Endothelial cell of umbilical vein (primary cell): ENCODE results near the gene CPNE5. TPM values are rescaled to one million over a fixed set of nuclear protein-coding genes. Genes with fewer than 3 reads are reported as not detected.

ENCODE experiments used
- BruUV-seq: library from RNA; stranded (reverse); fragments of 400-500 nt; replicated peaks from 2 replicates; lab custom pipeline; 2021; lab: Mats Ljungman, UMichigan
- CTCF ChIA-PET: fragments of 300-600, 350-600 bp; sonication (Branson Sonifier 250); formaldehyde crosslinking; loops from one replicate; lab custom pipeline; 2021; ENCODE audit warnings: antibody characterized with exemption, inconsistent platforms; lab: Charles Lee
- POLR2A ChIA-PET: fragments of 300-600, 350-600 bp; sonication (Branson Sonifier 250); formaldehyde crosslinking; loops from one replicate; lab custom pipeline; 2021; ENCODE audit warnings: antibody characterized with exemption, inconsistent platforms; lab: Charles Lee
- DNase-seq: peaks from one replicate; pipeline ENCODE4 v3.0.0-alpha.2; 2011; ENCODE audit warnings: low read depth, low spot score
- FAIRE-seq: peaks from 2 replicates; lab custom pipeline; 2011; peaks lifted over from hg19 to GRCh38; lab: Jason Lieb, UNC
- H2AFZ ChIP-seq: 2 replicates; pipeline ENCODE4 v1.6.0; 2012; ENCODE audit warnings: low read depth, low read length, control low read depth, inconsistent platforms
- H3K27ac ChIP-seq: 2 replicates; pipeline ENCODE4 v1.5.1; 2011; ENCODE audit warnings: low read depth, mild to moderate bottlenecking, control low read depth, low read length, moderate library complexity; ENCODE audit not compliant: insufficient read depth
- H3K27me3 ChIP-seq, 2 experiments: 2 replicates each; pipeline versions ENCODE4 v1.6.0 to v1.6.1; 2011; ENCODE audit warnings: low read length in 2 of 2, mixed read lengths in 1 of 2; ENCODE audit not compliant: control insufficient read depth in 2 of 2, insufficient read depth in 2 of 2
- H3K36me3 ChIP-seq, 2 experiments: 2 replicates in 1 of 2; 3 replicates in 1 of 2; pipeline ENCODE4 v1.5.1; 2011; ENCODE audit warnings: low read length in 2 of 2, mild to moderate bottlenecking in 1 of 2, moderate library complexity in 1 of 2; ENCODE audit not compliant: control insufficient read depth in 2 of 2, insufficient read depth in 2 of 2; ENCODE audit errors: extremely low read depth in 1 of 2
- H3K4me1 ChIP-seq: 3 replicates; pipeline ENCODE4 v1.5.1; 2011; ENCODE audit warnings: mild to moderate bottlenecking, low read length; ENCODE audit not compliant: control insufficient read depth, insufficient read depth; ENCODE audit errors: extremely low read depth
- H3K4me2 ChIP-seq: 2 replicates; pipeline ENCODE4 v1.6.1; 2011; ENCODE audit warnings: low read length, control low read depth, mixed read lengths; ENCODE audit not compliant: insufficient read depth
- H3K4me3 ChIP-seq, 3 experiments: fragments of 200-600 bp in 1 of 3; sonication (generic), shearing (Covaris generic) in 1 of 3; replicated peaks in 1 of 3; 2 replicates each; pipeline ENCODE4 v1.5.1; 2011 to 2016; ENCODE audit warnings: control low read depth in 3 of 3, low read length in 3 of 3, mild to moderate bottlenecking in 2 of 3, inconsistent platforms in 1 of 3, low read depth in 1 of 3, moderate library complexity in 1 of 3; ENCODE audit not compliant: insufficient read depth in 1 of 3
- H3K79me2 ChIP-seq: 2 replicates; pipeline ENCODE4 v1.6.0; 2012; ENCODE audit warnings: low read length, inconsistent platforms; ENCODE audit not compliant: control insufficient read depth, insufficient read depth
- H3K9ac ChIP-seq: replicated peaks from 2 replicates; pipeline ENCODE3; 2011; ENCODE audit warnings: low read length, control low read depth; ENCODE audit not compliant: insufficient read depth; ENCODE audit errors: extremely low read depth
- H3K9me1 ChIP-seq: replicated peaks from 3 replicates; pipeline ENCODE4 v1.6.0; 2011; ENCODE audit warnings: mild to moderate bottlenecking, low read length; ENCODE audit not compliant: control insufficient read depth, insufficient read depth; ENCODE audit errors: extremely low read depth
- H3K9me3 ChIP-seq: replicated peaks from 2 replicates; pipeline ENCODE4 v1.5.1; 2012; ENCODE audit warnings: low read length, inconsistent platforms; ENCODE audit not compliant: control insufficient read depth, insufficient read depth
- H4K20me1 ChIP-seq: replicated peaks from 2 replicates; pipeline ENCODE3; 2011; ENCODE audit warnings: mild to moderate bottlenecking, low read length; ENCODE audit not compliant: control insufficient read depth, insufficient read depth; ENCODE audit errors: extremely low read depth
- EZH2 ChIP-seq: IDR thresholded peaks from 2 replicates; pipeline ENCODE4 v1.6.1; 2012; ENCODE audit warnings: borderline replicate concordance, low read depth, mild to moderate bottlenecking, moderate library complexity, low read length, inconsistent platforms; ENCODE audit not compliant: severe bottlenecking
- FOS ChIP-seq: IDR thresholded peaks from 2 replicates; pipeline ENCODE4 v1.6.1; 2011; ENCODE audit warnings: mild to moderate bottlenecking, low read length, moderate library complexity, borderline replicate concordance; ENCODE audit not compliant: insufficient read depth
- GATA2 ChIP-seq: IDR thresholded peaks from 2 replicates; pipeline ENCODE4 v1.7.0; 2011; ENCODE audit warnings: low read depth, mild to moderate bottlenecking, moderate library complexity, mixed read lengths, low read length; ENCODE audit not compliant: insufficient read length, insufficient read depth
- POLR2AphosphoS5 ChIP-seq: IDR thresholded peaks from 2 replicates; pipeline ENCODE4 v1.6.1; 2012; ENCODE audit warnings: low read depth, mild to moderate bottlenecking, control low read depth, low read length, moderate library complexity; ENCODE audit not compliant: insufficient read depth
- dilution Hi-C: fragments of 300-500 bp; cut with MboI; formaldehyde crosslinking; loops from one replicate; pipeline ENCODE4 v1.15.0; 2019; ENCODE audit warnings: low sequenced_read_pairs; ENCODE audit not compliant: extremely low pct_ligation_motif_present
- intact Hi-C: fragments of 100-400 bp; cut with micrococcal nuclease; formaldehyde crosslinking; loops from one replicate; pipeline ENCODE4 v1.10.0; 2022
- polyA plus RNA-seq, 4 experiments: library from polyadenylated mRNA; depleted of rRNA in 3 of 4; stranded (reverse) in 3 of 4; unstranded in 1 of 4; fragments of >200 nt; gene quantifications; 2 replicates each; pipeline versions ENCODE4 v1.2.1 to v1.2.3, GENCODE V29; 2011 to 2012; ENCODE audit warnings: missing spikeins in 1 of 4
- total RNA-seq: library from RNA; stranded (reverse); gene quantifications from 2 replicates; pipeline ENCODE4 v1.2.3, GENCODE V29; 2021
- TF ChIP-seq, protein P1 (sequence below), 2 donors: IDR thresholded peaks; 1 replicate in 1 of 2; 2 replicates in 1 of 2; pipeline ENCODE4 v1.5.1; 2011; ENCODE audit warnings: low read length in 2 of 2, mild to moderate bottlenecking in 2 of 2, moderate library complexity in 2 of 2, control low read depth in 1 of 2, inconsistent platforms in 1 of 2, low read depth in 1 of 2; ENCODE audit not compliant: insufficient read depth in 1 of 2; ENCODE audit errors: extremely low read depth in 1 of 2

CPNE5 gene
- total and polyA plus RNA-seq, 2 donors (not counting 3 experiments of a cell fraction or from before 2014, with no cell fraction given) = 18.8 to 49.4 TPM

DNA sequence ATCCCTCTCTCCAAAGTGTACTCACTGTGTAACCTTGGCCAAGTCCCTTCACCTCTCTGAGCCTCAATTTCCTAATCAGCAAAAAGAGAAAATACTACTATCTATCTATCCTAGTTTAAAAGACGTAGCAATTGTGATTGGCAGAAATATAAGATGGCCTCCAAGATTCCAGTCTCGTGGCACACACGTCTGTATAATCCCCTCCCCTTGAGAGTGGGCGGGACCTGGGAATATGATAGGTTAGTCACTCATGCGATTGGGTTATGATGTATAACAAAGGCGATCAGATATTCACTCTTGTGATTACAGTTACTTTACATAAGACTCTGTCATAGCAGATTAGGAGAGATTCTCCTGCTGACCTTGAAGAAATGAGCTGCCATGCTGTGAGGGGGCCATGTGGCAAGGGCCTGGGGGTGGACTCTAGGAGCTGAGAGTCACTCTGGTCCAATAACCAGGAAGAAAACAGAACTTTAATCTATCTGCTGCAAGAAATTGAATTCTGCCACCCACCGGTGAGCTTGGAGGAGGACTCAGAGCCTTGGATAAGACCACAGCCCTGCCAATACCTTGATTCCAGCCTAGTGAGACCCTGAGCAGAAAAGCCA is 6.0 kb downstream of the CPNE5 start:
- Histone ChIP-seq H2AFZ (no peak overlapping the region), H3K4me1 (peaks cover 21% of the 10 kb centered on the region), H3K9me3 (no peaks in the 10 kb centered on the region), H3K27ac (no peak overlapping the region), H3K9ac (no peak overlapping the region), H3K79me2 (no peaks in the 10 kb centered on the region), H3K27me3 (no peaks in the 10 kb centered on the region), H3K4me3 (no peak overlapping the region), H3K36me3 (peaks cover 0 to 8% of the 10 kb centered on the region in 2 experiments), H4K20me1 (no peaks in the 10 kb centered on the region), H3K4me2 (no peak overlapping the region), H3K9me1 (no peaks in the 10 kb centered on the region)
- TF ChIP-seq POLR2AphosphoS5 = no peak
- no peak for TF ChIP-seq GATA2
- no peak for TF ChIP-seq EZH2
- TF ChIP-seq, protein P1, sequence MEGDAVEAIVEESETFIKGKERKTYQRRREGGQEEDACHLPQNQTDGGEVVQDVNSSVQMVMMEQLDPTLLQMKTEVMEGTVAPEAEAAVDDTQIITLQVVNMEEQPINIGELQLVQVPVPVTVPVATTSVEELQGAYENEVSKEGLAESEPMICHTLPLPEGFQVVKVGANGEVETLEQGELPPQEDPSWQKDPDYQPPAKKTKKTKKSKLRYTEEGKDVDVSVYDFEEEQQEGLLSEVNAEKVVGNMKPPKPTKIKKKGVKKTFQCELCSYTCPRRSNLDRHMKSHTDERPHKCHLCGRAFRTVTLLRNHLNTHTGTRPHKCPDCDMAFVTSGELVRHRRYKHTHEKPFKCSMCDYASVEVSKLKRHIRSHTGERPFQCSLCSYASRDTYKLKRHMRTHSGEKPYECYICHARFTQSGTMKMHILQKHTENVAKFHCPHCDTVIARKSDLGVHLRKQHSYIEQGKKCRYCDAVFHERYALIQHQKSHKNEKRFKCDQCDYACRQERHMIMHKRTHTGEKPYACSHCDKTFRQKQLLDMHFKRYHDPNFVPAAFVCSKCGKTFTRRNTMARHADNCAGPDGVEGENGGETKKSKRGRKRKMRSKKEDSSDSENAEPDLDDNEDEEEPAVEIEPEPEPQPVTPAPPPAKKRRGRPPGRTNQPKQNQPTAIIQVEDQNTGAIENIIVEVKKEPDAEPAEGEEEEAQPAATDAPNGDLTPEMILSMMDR (IDR thresholded peaks at IDR 0.05; ENCODE audit: extremely low read depth in 1 of 2, insufficient read depth in 1 of 2, low read depth in 1 of 2, low read length in 2 of 2) = no peak
- no peak for TF ChIP-seq FOS
- dilution Hi-C loops (no loop called here), intact Hi-C loops (no loop called here)
- ChIA-PET POLR2A (no interaction called here), CTCF (interaction anchor here (1.0 to 3.8 kb wide), 4 partner anchors 15 to 23 kb away, joined by 4 to 24 read pairs (median 6); no protein-coding TSS in a partner anchor)
- no TSS peak for BruUV-seq
- DNase-seq (no peak), FAIRE-seq (no peak)
